WTC11 (cell line): ENCODE measurements around the gene PCK2. TPM values are rescaled to one million over a fixed set of nuclear protein-coding genes. Genes with fewer than 3 reads are reported as not detected.

Experiments
- ATAC-seq: fragments of 200-7000 bp; cut with Tn5 transposase; 2 replicates; pipeline ENCODE4 v1.10.0; 2021; ENCODE audit warnings: mild to moderate bottlenecking, moderate library complexity
- CTCF ChIA-PET: fragments of 300-600 bp; sonication (Branson Sonifier 250); formaldehyde crosslinking; loops from one replicate; lab custom pipeline; 2021; ENCODE audit warnings: antibody characterized with exemption; lab: Charles Lee
- POLR2A ChIA-PET: fragments of 350-600 bp; sonication (Branson Sonifier 250); formaldehyde crosslinking; loops from one replicate; lab custom pipeline; 2021; ENCODE audit warnings: antibody characterized with exemption; lab: Charles Lee
- DNase-seq: peaks from one replicate; pipeline ENCODE4 v3.0.0; 2021; ENCODE audit warnings: low spot score
- H3K27ac Mint-ChIP-seq: 2 replicates; pipeline ENCODE4 v1.8.0; 2021; ENCODE audit warnings: mixed read lengths
- H3K27me3 Mint-ChIP-seq: 2 replicates; pipeline ENCODE4 v1.8.0; 2021; ENCODE audit warnings: low read depth, mild to moderate bottlenecking, moderate library complexity, mixed read lengths
- H3K36me3 Mint-ChIP-seq: 2 replicates; pipeline ENCODE4 v1.8.0; 2021; ENCODE audit warnings: mixed read lengths
- H3K4me1 Mint-ChIP-seq: 2 replicates; pipeline ENCODE4 v1.8.0; 2022; ENCODE audit warnings: mixed read lengths
- H3K4me3 Mint-ChIP-seq: 2 replicates; pipeline ENCODE4 v1.8.0; 2021; ENCODE audit warnings: mild to moderate bottlenecking, moderate library complexity, mixed read lengths
- H3K9me3 Mint-ChIP-seq: 2 replicates; pipeline ENCODE4 v1.8.0; 2021; ENCODE audit warnings: mixed read lengths
- ATF1 ChIP-seq: sonication (generic); formaldehyde crosslinking; IDR thresholded peaks from 2 replicates; pipeline ENCODE4 v1.8.1; 2023; ENCODE audit warnings: mild to moderate bottlenecking, moderate library complexity, missing genetic modification reagents
- ATF2 ChIP-seq: sonication (generic); formaldehyde crosslinking; IDR thresholded peaks from 2 replicates; pipeline ENCODE4 v1.8.1; 2022; ENCODE audit warnings: low read depth, missing genetic modification reagents, borderline replicate concordance
- CTCF ChIP-seq: fragments of 200-600 bp; IDR thresholded peaks from 2 replicates; pipeline ENCODE4 v1.8.0; 2022; ENCODE audit warnings: antibody characterized with exemption
- MLX ChIP-seq: sonication (generic); formaldehyde crosslinking; IDR thresholded peaks from 2 replicates; pipeline ENCODE4 v1.8.1; 2023; ENCODE audit warnings: mild to moderate bottlenecking, missing genetic modification reagents, moderate library complexity
- SP1 ChIP-seq: sonication (generic); formaldehyde crosslinking; conservative IDR thresholded peaks from 2 replicates; pipeline ENCODE4 v1.8.1; 2022; ENCODE audit warnings: missing genetic modification reagents
- STAT6 ChIP-seq: sonication (generic); formaldehyde crosslinking; conservative IDR thresholded peaks from 2 replicates; pipeline ENCODE4 v1.8.1; 2023; ENCODE audit warnings: mild to moderate bottlenecking, low read depth, missing genetic modification reagents, moderate library complexity
- TEAD4 ChIP-seq: sonication (generic); formaldehyde crosslinking; IDR thresholded peaks from 2 replicates; pipeline ENCODE4 v1.8.0; 2022; ENCODE audit warnings: mild to moderate bottlenecking, missing genetic modification reagents
- ZNF396 ChIP-seq: fragments of 250-450 bp; sonication (Bioruptor Pico); IDR thresholded peaks from 2 replicates; pipeline ENCODE4 v1.8.0; 2021; ENCODE audit warnings: mild to moderate bottlenecking, moderate library complexity, borderline replicate concordance
- total RNA-seq: library from RNA; stranded (reverse); gene quantifications from 3 replicates; pipeline ENCODE4 v1.2.3, GENCODE V29; 2021
- TF ChIP-seq, protein P1 (sequence below): sonication (generic); formaldehyde crosslinking; IDR thresholded peaks from 2 replicates; pipeline ENCODE4 v1.8.0; 2023; ENCODE audit warnings: missing genetic modification reagents

The PCK2 gene
- total RNA-seq, 1 experiment from 2014 or later: 67.0 TPM

DNA sequence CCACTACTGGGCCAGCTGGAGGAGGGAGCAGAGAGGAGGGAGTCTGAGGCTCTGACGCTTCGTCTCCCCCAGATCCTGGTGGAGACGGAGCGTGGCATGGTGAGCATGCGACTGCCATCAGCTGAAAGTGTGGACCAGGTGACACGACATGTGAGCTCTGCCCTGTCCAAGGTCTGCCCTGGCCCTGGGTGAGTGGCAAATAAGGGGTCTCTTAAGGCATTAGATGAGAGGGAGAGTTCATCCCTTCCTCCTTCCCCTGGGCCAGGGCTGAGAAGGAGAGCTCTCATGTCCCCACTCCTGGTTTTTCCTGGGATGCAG lies 39.8 kb upstream of the PCK2 start (continued):
- no peak for TF ChIP-seq MLX (CRISPR knock-in tag)

GRCh38 chr14:24054646-24055045 lies 39.5 kb upstream of the PCK2 start:
- Mint-ChIP-seq H3K9me3 (no peaks in the 10 kb centered on the region), H3K27me3 (no peaks in the 10 kb centered on the region; the same call in 1 of the 2 replicates)
- no peak for ATAC-seq
- POLR2A ChIA-PET: interaction anchor here (0.9 to 1.1 kb wide), 2 partner anchors 26 to 39 kb away, joined by 4 to 6 read pairs; partner anchors contain the start of gene PCK2
- no peak for DNase-seq
- TF ChIP-seq CTCF (no peak), STAT6 (CRISPR knock-in tag) (no peak)
- TF ChIP-seq, all 79 proteins: peak for 0
- Mint-ChIP-seq H3K27ac (no peak overlapping the region), H3K4me3 (no peak overlapping the region), H3K36me3 (no peaks in the 10 kb centered on the region), H3K4me1 (peaks cover 24% of the 10 kb centered on the region)
- CTCF ChIA-PET: interaction anchor here (1.0 to 4.9 kb wide), 3 partner anchors 36 to 55 kb away, joined by 5 to 254 read pairs (median 25); no protein-coding TSS in a partner anchor

- CTCF ChIA-PET: interaction anchor here (0.7 to 4.9 kb wide), 8 partner anchors 24 to 186 kb away, joined by 3 to 320 read pairs (median 36); partner anchors contain the start of genes DCAF11, IRF9, NRL and PCK2
- no peak overlapping the region for H3K27ac Mint-ChIP-seq
Measured at GRCh38 chr14:24055971-24056799, 37.9 kb upstream of the PCK2 start.

More at GRCh38 chr14:24055971-24056799, 37.9 kb upstream of the PCK2 start:
- Mint-ChIP-seq H3K4me1 (peaks cover 15% of the 10 kb centered on the region), H3K27me3 (no peaks in the 10 kb centered on the region; the same call in 1 of the 2 replicates), H3K36me3 (no peaks in the 10 kb centered on the region), H3K9me3 (no peaks in the 10 kb centered on the region), H3K4me3 (no peak overlapping the region)
- TF ChIP-seq ATF1 (no peak), MLX (CRISPR knock-in tag) (no peak), ZNF396 (CRISPR knock-in tag) (no peak), ATF2 (CRISPR knock-in tag) (no peak), CTCF (no peak), TEAD4 (CRISPR knock-in tag) (no peak), SP1 (CRISPR knock-in tag) (no peak)
- TF ChIP-seq, protein P1, sequence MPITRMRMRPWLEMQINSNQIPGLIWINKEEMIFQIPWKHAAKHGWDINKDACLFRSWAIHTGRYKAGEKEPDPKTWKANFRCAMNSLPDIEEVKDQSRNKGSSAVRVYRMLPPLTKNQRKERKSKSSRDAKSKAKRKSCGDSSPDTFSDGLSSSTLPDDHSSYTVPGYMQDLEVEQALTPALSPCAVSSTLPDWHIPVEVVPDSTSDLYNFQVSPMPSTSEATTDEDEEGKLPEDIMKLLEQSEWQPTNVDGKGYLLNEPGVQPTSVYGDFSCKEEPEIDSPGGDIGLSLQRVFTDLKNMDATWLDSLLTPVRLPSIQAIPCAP: no peak
- ATAC-seq (no peak), DNase-seq (no peak)
- POLR2A ChIA-PET: interaction anchor here (1.0 to 3.6 kb wide), 2 partner anchors 37 kb away, joined by 3 to 38 read pairs; partner anchors contain the start of gene PCK2
